Activated CD4-positive, alpha-beta memory T cell treated with anti-CD3 and anti-CD28 coated beads, Interleukin-2, amount 10 ng/mL, durations not matched to agents 7 days and 5 days (primary cell): Measurements from ENCODE around the gene ZNF835. TPM values are rescaled to one million over a fixed set of nuclear protein-coding genes. Genes with fewer than 3 reads are reported as not detected.

Experiments
- CTCF ChIA-PET: fragments of 350-600 bp; sonication (Branson Sonifier 250); formaldehyde crosslinking; loops from one replicate; lab custom pipeline; 2021; ENCODE audit warnings: antibody characterized with exemption, inconsistent platforms; lab: Charles Lee
- POLR2A ChIA-PET: fragments of 350-600 bp; sonication (Branson Sonifier 250); formaldehyde crosslinking; loops from one replicate; lab custom pipeline; 2021; ENCODE audit warnings: antibody characterized with exemption; lab: Charles Lee
- DNase-seq: peaks from one replicate; pipeline ENCODE4 v3.0.0-alpha.2; 2020
- H3K27ac Mint-ChIP-seq: one replicate; pipeline ENCODE4 v1.8.0; 2021; ENCODE audit warnings: mild to moderate bottlenecking, mixed read lengths
- H3K27me3 Mint-ChIP-seq: one replicate; pipeline ENCODE4 v1.8.0; 2021; ENCODE audit warnings: mixed read lengths
- H3K36me3 Mint-ChIP-seq: one replicate; pipeline ENCODE4 v1.8.0; 2021; ENCODE audit warnings: low read depth, mixed read lengths
- H3K4me1 Mint-ChIP-seq: one replicate; pipeline ENCODE4 v1.8.0; 2021; ENCODE audit warnings: mixed read lengths
- H3K4me3 Mint-ChIP-seq: one replicate; pipeline ENCODE4 v1.8.0; 2021; ENCODE audit warnings: mild to moderate bottlenecking, mixed read lengths
- H3K9me3 Mint-ChIP-seq: one replicate; pipeline ENCODE4 v1.8.0; 2021; ENCODE audit warnings: mixed read lengths
- total RNA-seq, 2 experiments: library from RNA; stranded (reverse); gene quantifications; one replicate each; pipeline ENCODE4 v1.2.3, GENCODE V29; 2021

ZNF835 gene
- total RNA-seq, 2 experiments from 2014 or later: 0.23 to 0.68 TPM

DNA sequence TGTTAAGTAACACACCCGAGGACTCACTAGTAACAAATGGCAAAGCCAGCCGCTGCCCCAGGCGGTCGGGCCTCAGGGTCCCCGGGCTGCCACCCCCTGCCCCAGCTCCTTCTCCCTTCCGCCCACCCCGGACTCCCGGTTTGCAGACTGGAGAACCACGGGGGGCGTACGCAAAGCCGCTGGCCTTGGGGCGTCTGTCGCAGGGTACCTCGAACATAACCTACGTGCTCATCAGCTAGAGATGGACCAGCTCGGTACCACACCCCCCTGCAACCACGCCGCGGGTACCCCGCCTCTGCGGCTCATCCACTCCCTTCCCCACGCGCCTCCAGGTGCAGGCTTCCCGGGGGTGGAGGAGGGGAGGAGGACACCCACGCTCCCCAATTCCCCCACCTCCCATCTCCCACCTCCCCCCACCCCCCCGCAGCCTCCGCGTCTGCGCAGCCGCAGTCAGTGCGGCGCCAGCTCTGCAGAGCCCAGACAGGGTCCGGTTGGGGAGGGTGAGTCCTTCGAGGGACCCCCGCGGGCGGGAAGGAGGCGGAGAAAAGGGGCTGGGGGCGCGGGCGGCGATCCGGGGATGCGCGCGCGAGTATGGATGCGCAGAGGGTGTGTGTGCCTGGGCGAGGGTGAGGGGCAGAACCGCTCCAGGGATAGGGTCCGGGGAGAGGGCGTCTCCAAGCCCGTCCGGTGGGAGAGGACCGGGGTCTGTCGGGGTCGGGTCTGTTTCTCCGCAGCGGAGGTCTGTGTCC, 28.7 kb downstream of the ZNF835 start, which contains the start of gene SMIM17:
TSS of gene SMIM17 (plus strand) at position 449 of the 749 bp plus-strand sequence. CDS start 2,509 bp downstream, outside the sequence.
- Mint-ChIP-seq H3K4me1 (no peaks in the 10 kb centered on the region), H3K27me3 (no peaks in the 10 kb centered on the region), H3K9me3 (peaks cover 44% of the 10 kb centered on the region), H3K27ac (no peak within 1 kb of the TSS), H3K4me3 (no peak within 1 kb of the TSS), H3K36me3 (peaks cover 8% of the 10 kb centered on the region)
- no peak for DNase-seq
- CTCF ChIA-PET: no interaction called here
- POLR2A ChIA-PET: no interaction called here

- no peak for DNase-seq
- CTCF ChIA-PET: no interaction called here
Measured at GRCh38 chr19:56639217-56639616, 32.3 kb downstream of the ZNF835 start.

DNA sequence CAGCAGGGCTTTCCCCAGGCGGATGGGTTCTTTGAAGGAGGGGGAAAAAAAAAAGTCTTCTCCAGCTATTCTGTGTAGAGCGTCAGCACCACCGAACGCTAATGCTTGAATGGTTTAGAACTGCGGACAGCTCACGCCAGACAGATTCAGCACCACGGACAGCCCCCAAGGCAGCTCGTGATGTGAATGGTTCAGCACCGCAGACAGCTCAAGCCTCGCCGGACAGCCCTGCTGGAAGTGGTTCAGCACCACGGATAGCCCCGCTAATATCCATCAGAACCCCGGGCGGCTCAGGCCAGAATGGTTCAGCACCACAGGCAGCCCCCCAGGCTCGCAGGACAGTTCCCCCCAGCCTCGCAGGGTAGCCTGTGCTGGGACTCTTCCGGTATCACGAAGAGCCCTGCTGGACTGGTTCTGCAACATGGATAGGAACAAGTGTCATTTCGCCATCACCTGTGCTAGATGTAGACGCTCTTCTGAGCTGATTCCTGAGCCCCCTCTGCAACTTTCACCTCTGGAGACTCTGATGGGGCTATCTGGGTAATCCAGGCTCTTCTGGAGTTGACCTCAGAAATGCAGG, 33.5 kb downstream of the ZNF835 start:
- ChIA-PET CTCF (no interaction called here), POLR2A (no interaction called here)
- peak; percentile 54 for DNase-seq
- H3K27ac Mint-ChIP-seq: no peak overlapping the region
- no peaks in the 10 kb centered on the region for H3K27me3 Mint-ChIP-seq
- H3K36me3 Mint-ChIP-seq: no peaks in the 10 kb centered on the region
- no peaks in the 10 kb centered on the region for H3K4me1 Mint-ChIP-seq
- H3K9me3 Mint-ChIP-seq: peaks cover 38% of the 10 kb centered on the region
- no peak overlapping the region for H3K4me3 Mint-ChIP-seq

More at GRCh38 chr19:56639217-56639616, 32.3 kb downstream of the ZNF835 start:
- Mint-ChIP-seq H3K27me3 (no peaks in the 10 kb centered on the region), H3K9me3 (peaks cover 41% of the 10 kb centered on the region), H3K4me1 (no peaks in the 10 kb centered on the region), H3K36me3 (peaks cover 4% of the 10 kb centered on the region), H3K4me3 (no peak overlapping the region), H3K27ac (no peak overlapping the region)
- POLR2A ChIA-PET: no interaction called here

- DNase-seq: no peak
- Mint-ChIP-seq H3K4me3 (no peak overlapping the region), H3K36me3 (no peaks in the 10 kb centered on the region), H3K27ac (no peak overlapping the region), H3K27me3 (no peaks in the 10 kb centered on the region), H3K9me3 (peaks cover 58% of the 10 kb centered on the region), H3K4me1 (no peaks in the 10 kb centered on the region)
- POLR2A ChIA-PET: no interaction called here
- CTCF ChIA-PET: no interaction called here
Measured at GRCh38 chr19:56633021-56633420, 38.5 kb downstream of the ZNF835 start.

DNA sequence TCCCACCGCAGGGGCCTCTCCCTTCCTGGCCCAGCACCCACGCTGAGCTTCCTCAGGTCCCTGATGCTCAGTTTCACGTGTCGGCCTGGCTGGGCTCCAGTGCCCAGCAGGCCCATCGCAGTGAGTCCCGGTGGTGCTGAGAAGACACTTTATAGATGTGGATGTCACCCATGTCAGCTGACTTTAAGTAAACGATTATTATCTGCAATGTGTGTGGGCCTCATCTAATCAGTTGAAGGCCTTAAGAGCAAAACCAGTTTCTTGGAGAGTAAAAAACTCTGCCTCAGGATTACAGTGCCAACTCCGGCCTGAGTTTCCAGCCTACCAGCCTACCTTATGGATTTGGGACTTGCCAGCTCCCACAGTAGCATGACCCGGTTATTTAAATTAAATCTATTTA, 45.8 kb downstream of the ZNF835 start:
- peaks cover 60% of the 10 kb centered on the region for H3K9me3 Mint-ChIP-seq
- H3K36me3 Mint-ChIP-seq: peaks cover 34% of the 10 kb centered on the region
- no peak overlapping the region for H3K4me3 Mint-ChIP-seq
- H3K27me3 Mint-ChIP-seq: no peaks in the 10 kb centered on the region
- H3K4me1 Mint-ChIP-seq: no peaks in the 10 kb centered on the region
- CTCF ChIA-PET: no interaction called here
- no peak for DNase-seq
- POLR2A ChIA-PET: no interaction called here
- no peak overlapping the region for H3K27ac Mint-ChIP-seq

GRCh38 chr19:56623006-56623405, 48.6 kb downstream of the ZNF835 start:
- no peak for DNase-seq
- ChIA-PET POLR2A (no interaction called here), CTCF (no interaction called here)
- peaks cover 54% of the 10 kb centered on the region for H3K9me3 Mint-ChIP-seq
- H3K27me3 Mint-ChIP-seq: no peaks in the 10 kb centered on the region
- H3K4me3 Mint-ChIP-seq: no peak overlapping the region
- no peak overlapping the region for H3K27ac Mint-ChIP-seq
- peaks cover 51% of the 10 kb centered on the region for H3K36me3 Mint-ChIP-seq
- no peaks in the 10 kb centered on the region for H3K4me1 Mint-ChIP-seq

GRCh38 chr19:56622374-56622773, 49.2 kb downstream of the ZNF835 start:
- no peaks in the 10 kb centered on the region for H3K27me3 Mint-ChIP-seq
- peaks cover 54% of the 10 kb centered on the region for H3K9me3 Mint-ChIP-seq
- peaks cover 58% of the 10 kb centered on the region for H3K36me3 Mint-ChIP-seq
- no peak overlapping the region for H3K27ac Mint-ChIP-seq
- CTCF ChIA-PET: no interaction called here
- POLR2A ChIA-PET: no interaction called here
- no peaks in the 10 kb centered on the region for H3K4me1 Mint-ChIP-seq
- DNase-seq: no peak
- no peak overlapping the region for H3K4me3 Mint-ChIP-seq

DNA sequence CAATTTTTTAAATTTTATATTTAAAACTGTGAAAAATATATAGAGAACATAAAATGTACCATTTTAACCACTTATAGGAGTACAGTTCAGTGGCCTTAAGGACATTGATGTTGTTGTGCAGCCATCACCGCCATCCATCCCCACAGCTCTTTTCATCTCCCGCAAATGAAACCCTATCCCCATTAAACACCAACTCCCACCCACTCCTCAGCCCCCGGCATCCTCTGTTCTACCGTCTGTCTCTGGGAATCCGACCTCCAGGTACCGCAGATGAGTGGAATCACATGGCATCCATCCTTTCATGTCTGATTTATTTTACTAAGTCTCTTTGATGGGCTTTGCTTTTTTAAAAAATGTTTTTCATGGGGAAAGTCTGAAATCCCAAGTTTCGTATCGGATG, 52.4 kb downstream of the ZNF835 start:
- H3K4me3 Mint-ChIP-seq: no peak overlapping the region
- POLR2A ChIA-PET: no interaction called here

GRCh38 chr19:56617531-56617930, 54.0 kb downstream of the ZNF835 start:
- ChIA-PET POLR2A (no interaction called here), CTCF (no interaction called here)
- no peak for DNase-seq
- Mint-ChIP-seq H3K4me1 (no peaks in the 10 kb centered on the region), H3K9me3 (peaks cover 66% of the 10 kb centered on the region), H3K27me3 (no peaks in the 10 kb centered on the region), H3K27ac (no peak overlapping the region), H3K4me3 (no peak overlapping the region), H3K36me3 (peaks cover 74% of the 10 kb centered on the region)

More for the DNA sequence above, 52.4 kb downstream of the ZNF835 start:
- peaks cover 64% of the 10 kb centered on the region for H3K9me3 Mint-ChIP-seq
- CTCF ChIA-PET: no interaction called here
- H3K36me3 Mint-ChIP-seq: peaks cover 73% of the 10 kb centered on the region
- DNase-seq: no peak
- H3K27ac Mint-ChIP-seq: no peak overlapping the region
- no peaks in the 10 kb centered on the region for H3K27me3 Mint-ChIP-seq
- no peaks in the 10 kb centered on the region for H3K4me1 Mint-ChIP-seq

DNA sequence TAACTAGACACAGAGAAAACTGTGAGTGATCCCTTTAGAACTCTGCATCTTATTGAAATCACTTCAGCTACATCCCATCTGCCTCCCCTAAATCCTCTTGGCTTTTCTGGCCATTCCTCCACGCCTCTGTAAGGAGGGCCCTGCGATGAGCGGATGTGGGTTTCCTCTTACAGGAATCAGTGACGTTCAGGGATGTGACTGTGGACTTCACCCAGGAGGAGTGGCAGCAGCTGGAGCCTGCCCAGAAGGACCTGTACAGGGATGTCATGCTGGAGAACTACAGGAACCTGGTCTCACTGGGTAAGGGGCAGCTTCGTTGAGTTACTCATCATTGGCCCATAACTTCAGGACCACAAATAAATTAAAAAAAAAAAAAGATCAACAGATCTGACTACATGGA, 57.9 kb downstream of the ZNF835 start:
- Mint-ChIP-seq H3K27me3 (no peaks in the 10 kb centered on the region), H3K36me3 (peaks cover 64% of the 10 kb centered on the region), H3K4me1 (no peaks in the 10 kb centered on the region), H3K4me3 (no peak overlapping the region), H3K9me3 (peaks cover 73% of the 10 kb centered on the region), H3K27ac (no peak overlapping the region)
- DNase-seq: no peak
- POLR2A ChIA-PET: no interaction called here
- CTCF ChIA-PET: no interaction called here

GRCh38 chr19:56612737-56613136, 58.8 kb downstream of the ZNF835 start:
- H3K4me3 Mint-ChIP-seq: no peak overlapping the region
- H3K27ac Mint-ChIP-seq: no peak overlapping the region
- ChIA-PET POLR2A (no interaction called here), CTCF (no interaction called here)
- no peaks in the 10 kb centered on the region for H3K4me1 Mint-ChIP-seq
- peaks cover 60% of the 10 kb centered on the region for H3K36me3 Mint-ChIP-seq
- DNase-seq: no peak
- H3K9me3 Mint-ChIP-seq: peaks cover 72% of the 10 kb centered on the region
- H3K27me3 Mint-ChIP-seq: no peaks in the 10 kb centered on the region
